Common myeloid progenitor, CD34-positive (primary cell): Measurements from ENCODE around the gene TMEM108.

ENCODE experiments used
- CTCF ChIA-PET: fragments of 350-600 bp; sonication (Branson Sonifier 250); formaldehyde crosslinking; loops from one replicate; lab custom pipeline; 2021; ENCODE audit warnings: antibody characterized with exemption; lab: Charles Lee
- POLR2A ChIA-PET: fragments of 350-600 bp; sonication (Branson Sonifier 250); formaldehyde crosslinking; loops from one replicate; lab custom pipeline; 2021; ENCODE audit warnings: antibody characterized with exemption; lab: Charles Lee
- DNase-seq, 3 donors: peaks; one replicate each; pipeline versions ENCODE4 v3.0.0 to v3.0.0-alpha.2; 2013
- H3K27ac ChIP-seq, 2 experiments: 1 replicate in 1 of 2; 2 replicates in 1 of 2; pipeline ENCODE4 v1.7.0; 2013; ENCODE audit warnings: inconsistent platforms in 2 of 2, low read length in 2 of 2, mild to moderate bottlenecking in 2 of 2, low read depth in 1 of 2, moderate library complexity in 1 of 2; ENCODE audit not compliant: severe bottlenecking in 2 of 2, insufficient read depth in 1 of 2, poor library complexity in 1 of 2
- H3K27me3 ChIP-seq, 5 experiments: replicated peaks in 2 of 5; 1 replicate in 3 of 5; 2 replicates in 2 of 5; pipeline versions ENCODE4 v1.6.1 to v1.7.0; 2013; ENCODE audit warnings: low read length in 4 of 5, mild to moderate bottlenecking in 2 of 5, moderate library complexity in 2 of 5, inconsistent platforms in 1 of 5; ENCODE audit not compliant: insufficient read depth in 5 of 5, control insufficient read depth in 4 of 5
- H3K36me3 ChIP-seq, 4 experiments: 1 replicate in 2 of 4; 2 replicates in 2 of 4; pipeline versions ENCODE4 v1.6.1 to v1.7.0; 2013; ENCODE audit warnings: low read length in 3 of 4, control low read depth in 1 of 4, mild to moderate bottlenecking in 1 of 4; ENCODE audit not compliant: control insufficient read depth in 4 of 4, insufficient read depth in 4 of 4
- H3K4me1 ChIP-seq, 4 experiments: 1 replicate in 3 of 4; 2 replicates in 1 of 4; pipeline versions ENCODE4 v1.6.1 to v1.7.1; 2013; ENCODE audit warnings: low read length in 3 of 4, mild to moderate bottlenecking in 3 of 4, control low read depth in 1 of 4, inconsistent platforms in 1 of 4, moderate library complexity in 1 of 4; ENCODE audit not compliant: control insufficient read depth in 4 of 4, insufficient read depth in 4 of 4; ENCODE audit errors: control extremely low read depth in 1 of 4
- H3K4me3 ChIP-seq, 7 experiments: 1 replicate in 4 of 7; 2 replicates in 3 of 7; pipeline versions ENCODE4 v1.5.1 to v1.7.0; 2013; ENCODE audit warnings: mild to moderate bottlenecking in 7 of 7, low read length in 6 of 7, moderate library complexity in 6 of 7, inconsistent platforms in 2 of 7, low read depth in 2 of 7, control low read depth in 1 of 7; ENCODE audit not compliant: insufficient read depth in 4 of 7, control insufficient read depth in 1 of 7; ENCODE audit errors: extremely low read depth in 1 of 7
- H3K9me3 ChIP-seq, 5 experiments: 1 replicate in 4 of 5; 2 replicates in 1 of 5; pipeline versions ENCODE4 v1.6.1 to v1.7.1; 2013; ENCODE audit warnings: low read length in 4 of 5, mild to moderate bottlenecking in 2 of 5, inconsistent platforms in 1 of 5, low read depth in 1 of 5, moderate library complexity in 1 of 5; ENCODE audit not compliant: control insufficient read depth in 4 of 5, insufficient read depth in 2 of 5; ENCODE audit errors: control extremely low read depth in 1 of 5
- WGBS: methylation state at CpG from one replicate; pipeline ENCODE4 v1.1.5; 2013; ENCODE audit not compliant: insufficient coverage; 5-methylcytosine and 5-hydroxymethylcytosine counted together

The TMEM108 gene

GRCh38 chr3:133083395-133083794 is 45.2 kb downstream of the TMEM108 start:
- POLR2A ChIA-PET: no interaction called here
- WGBS: no CpG with 5 or more reads among the region's 1 CpG

GRCh38 chr3:133089906-133090485 is 51.8 kb downstream of the TMEM108 start:
- no CpG with 5 or more reads among the region's 2 CpGs for WGBS
- CTCF ChIA-PET: interaction anchor here (1.6 kb wide), 1 partner anchor 49 kb away, joined by 4 read pairs; no protein-coding TSS in a partner anchor
- Histone ChIP-seq H3K27me3 (peaks cover 0 to 4% (median 3%) of the 10 kb centered on the region in 5 experiments), H3K27ac (no peak overlapping the region), H3K4me1 (no peaks in the 10 kb centered on the region), H3K36me3 (no peaks in the 10 kb centered on the region), H3K9me3 (no peaks in the 10 kb centered on the region), H3K4me3 (no peak overlapping the region)
- no peak for DNase-seq
- POLR2A ChIA-PET: no interaction called here

More at GRCh38 chr3:133083395-133083794, 45.2 kb downstream of the TMEM108 start:
- no peaks in the 10 kb centered on the region for H3K4me1 ChIP-seq
- no peaks in the 10 kb centered on the region for H3K9me3 ChIP-seq
- H3K27me3 ChIP-seq: no peaks in the 10 kb centered on the region
- CTCF ChIA-PET: no interaction called here
- no peak overlapping the region for H3K27ac ChIP-seq
- no peak overlapping the region for H3K4me3 ChIP-seq
- no peaks in the 10 kb centered on the region for H3K36me3 ChIP-seq
- no peak for DNase-seq

GRCh38 chr3:133092681-133093080 is 54.5 kb downstream of the TMEM108 start:
- CTCF ChIA-PET: interaction anchor here (1.4 kb wide), 1 partner anchor 12 kb away, joined by 3 read pairs; no protein-coding TSS in a partner anchor

GRCh38 chr3:133093366-133093765 is 55.2 kb downstream of the TMEM108 start:
- no peak overlapping the region for H3K4me3 ChIP-seq
- no CpG with 5 or more reads among the region's 1 CpG for WGBS
- H3K27me3 ChIP-seq: peaks cover 0 to 4% (median 3%) of the 10 kb centered on the region in 5 experiments
- H3K36me3 ChIP-seq: no peaks in the 10 kb centered on the region
- H3K9me3 ChIP-seq: peaks cover 0 to 4% (median 0%) of the 10 kb centered on the region in 5 experiments
- ChIA-PET CTCF (interaction anchor here (1.4 kb wide), 1 partner anchor 11 kb away, joined by 3 read pairs; no protein-coding TSS in a partner anchor), POLR2A (interaction anchor here (0.6 kb wide), 1 partner anchor 179 kb away, joined by 4 read pairs; no protein-coding TSS in a partner anchor)
- H3K27ac ChIP-seq: no peak overlapping the region
- no peaks in the 10 kb centered on the region for H3K4me1 ChIP-seq
- DNase-seq: no peak

More at GRCh38 chr3:133092681-133093080, 54.5 kb downstream of the TMEM108 start:
- Histone ChIP-seq H3K4me1 (no peaks in the 10 kb centered on the region), H3K27me3 (peaks cover 0 to 4% (median 3%) of the 10 kb centered on the region in 5 experiments), H3K36me3 (no peaks in the 10 kb centered on the region), H3K9me3 (peaks cover 0 to under 1% (median 0%) of the 10 kb centered on the region in 5 experiments), H3K4me3 (no peak overlapping the region), H3K27ac (no peak overlapping the region)
- no peak for DNase-seq
- no CpG with 5 or more reads among the region's 2 CpGs for WGBS
- POLR2A ChIA-PET: no interaction called here

- ChIA-PET CTCF (no interaction called here), POLR2A (no interaction called here)
- WGBS: no CpG with 5 or more reads among the region's 3 CpGs
- Histone ChIP-seq H3K27me3 (peaks cover 0 to 4% (median 0%) of the 10 kb centered on the region in 5 experiments), H3K4me3 (no peak overlapping the region), H3K9me3 (peaks cover 0 to 4% (median 0%) of the 10 kb centered on the region in 5 experiments), H3K27ac (no peak overlapping the region), H3K4me1 (no peaks in the 10 kb centered on the region), H3K36me3 (no peaks in the 10 kb centered on the region)
- no peak for DNase-seq
Measured at GRCh38 chr3:133096900-133097613, 58.9 kb downstream of the TMEM108 start.

GRCh38 chr3:133103706-133104105 is 65.5 kb downstream of the TMEM108 start:
- POLR2A ChIA-PET: no interaction called here
- H3K9me3 ChIP-seq: peaks cover 0 to 3% (median 0%) of the 10 kb centered on the region in 5 experiments
- DNase-seq: no peak
- peaks cover 0 to 2% (median 0%) of the 10 kb centered on the region in 5 experiments for H3K27me3 ChIP-seq
- CTCF ChIA-PET: interaction anchor here (1.1 kb wide), 1 partner anchor 10 kb away, joined by 3 read pairs; no protein-coding TSS in a partner anchor
- H3K27ac ChIP-seq: no peak overlapping the region
- H3K36me3 ChIP-seq: no peaks in the 10 kb centered on the region
- H3K4me1 ChIP-seq: no peaks in the 10 kb centered on the region
- H3K4me3 ChIP-seq: no peak overlapping the region

- Histone ChIP-seq H3K9me3 (no peaks in the 10 kb centered on the region), H3K4me3 (no peak overlapping the region), H3K4me1 (no peaks in the 10 kb centered on the region), H3K27ac (no peak overlapping the region), H3K36me3 (no peaks in the 10 kb centered on the region), H3K27me3 (peaks cover 0 to 3% (median 0%) of the 10 kb centered on the region in 5 experiments)
- POLR2A ChIA-PET: no interaction called here
- no CpG with 5 or more reads among the region's 1 CpG for WGBS
- CTCF ChIA-PET: no interaction called here
- DNase-seq: no peak
Measured at GRCh38 chr3:133106169-133106568, 68.0 kb downstream of the TMEM108 start.
